Measurements from ENCODE around the gene ELOA2.
"Not testable (repeated sequence)": the region's sequence is repeated elsewhere in the genome, so short reads cannot be mapped to it uniquely, and the experiment has no call there.

The ELOA2 gene

GRCh38 chr18:47036927-47037578 is 1.6 kb upstream of the ELOA2 start:
- H3K4me3 ChIP-seq (ENCODE audit: low read length), result no peak overlapping the region
- H3K27me3 ChIP-seq (ENCODE audit: control insufficient read depth, insufficient read depth, low read length), result no peaks in the 10 kb centered on the region
- H3K9me3 ChIP-seq (replicated peaks; ENCODE audit: low read length), result no peaks in the 10 kb centered on the region
- no peak overlapping the region for H3K9ac ChIP-seq (ENCODE audit: low read depth, low read length)
- no peak overlapping the region for H3K4me2 ChIP-seq (ENCODE audit: low read length)
- no peaks in the 10 kb centered on the region for H3K4me1 ChIP-seq (ENCODE audit: control insufficient read depth, insufficient read depth, low read length)
- no peaks in the 10 kb centered on the region for H3K36me3 ChIP-seq (ENCODE audit: insufficient read depth, low read length)

- Histone ChIP-seq H3K4me2 (ENCODE audit: low read length) (no peak overlapping the region), H3K27me3 (ENCODE audit: control insufficient read depth, insufficient read depth, low read length) (no peaks in the 10 kb centered on the region), H3K4me3 (ENCODE audit: low read length) (no peak overlapping the region), H3K36me3 (ENCODE audit: insufficient read depth, low read length) (no peaks in the 10 kb centered on the region), H3K9me3 (replicated peaks; ENCODE audit: low read length) (no peaks in the 10 kb centered on the region), H3K4me1 (ENCODE audit: control insufficient read depth, insufficient read depth, low read length) (no peaks in the 10 kb centered on the region), H3K9ac (ENCODE audit: low read depth, low read length) (no peak overlapping the region)
Observed at GRCh38 chr18:47036298-47036874, 965 bp upstream of the ELOA2 start.

- H3K4me1 ChIP-seq (ENCODE audit: control insufficient read depth, insufficient read depth, low read length); H3K36me3 ChIP-seq (ENCODE audit: insufficient read depth, low read length); H3K9me3 ChIP-seq (replicated peaks; ENCODE audit: low read length): not testable (repeated sequence)
Observed at GRCh38 chr18:47034591-47034990, 830 bp downstream of the ELOA2 start.

GRCh38 chr18:47032945-47033344 is 2.5 kb downstream of the ELOA2 start:
- Histone ChIP-seq H3K9me3 (replicated peaks; ENCODE audit: low read length) (no peaks in the 10 kb centered on the region), H3K4me1 (ENCODE audit: control insufficient read depth, insufficient read depth, low read length) (no peaks in the 10 kb centered on the region), H3K27me3 (ENCODE audit: control insufficient read depth, insufficient read depth, low read length) (no peaks in the 10 kb centered on the region), H3K4me2 (ENCODE audit: low read length) (no peak overlapping the region), H3K36me3 (ENCODE audit: insufficient read depth, low read length) (no peaks in the 10 kb centered on the region), H3K9ac (ENCODE audit: low read depth, low read length) (no peak overlapping the region), H3K4me3 (ENCODE audit: low read length) (no peak overlapping the region)

More at GRCh38 chr18:47034591-47034990, 830 bp downstream of the ELOA2 start:
- not testable (repeated sequence) for H3K9ac ChIP-seq (ENCODE audit: low read depth, low read length); H3K4me3 ChIP-seq (ENCODE audit: low read length); H3K27me3 ChIP-seq (ENCODE audit: control insufficient read depth, insufficient read depth, low read length); H3K4me2 ChIP-seq (ENCODE audit: low read length)

- H3K36me3 ChIP-seq (ENCODE audit: insufficient read depth, low read length); H3K9ac ChIP-seq (ENCODE audit: low read depth, low read length); H3K4me2 ChIP-seq (ENCODE audit: low read length); H3K4me1 ChIP-seq (ENCODE audit: control insufficient read depth, insufficient read depth, low read length); H3K9me3 ChIP-seq (replicated peaks; ENCODE audit: low read length); H3K27me3 ChIP-seq (ENCODE audit: control insufficient read depth, insufficient read depth, low read length); H3K4me3 ChIP-seq (ENCODE audit: low read length): not testable (repeated sequence)
Observed at GRCh38 chr18:47030887-47031286, 4.5 kb downstream of the ELOA2 start.

- H3K27me3 ChIP-seq (ENCODE audit: control insufficient read depth, insufficient read depth, low read length); H3K4me1 ChIP-seq (ENCODE audit: control insufficient read depth, insufficient read depth, low read length); H3K9me3 ChIP-seq (replicated peaks; ENCODE audit: low read length); H3K4me2 ChIP-seq (ENCODE audit: low read length); H3K9ac ChIP-seq (ENCODE audit: low read depth, low read length); H3K4me3 ChIP-seq (ENCODE audit: low read length); H3K36me3 ChIP-seq (ENCODE audit: insufficient read depth, low read length): not testable (repeated sequence)
Observed at GRCh38 chr18:47029684-47030353, 5.6 kb downstream of the ELOA2 start.

GRCh38 chr18:47028738-47029137 is 6.7 kb downstream of the ELOA2 start:
- not testable (repeated sequence) for H3K36me3 ChIP-seq (ENCODE audit: insufficient read depth, low read length); H3K27me3 ChIP-seq (ENCODE audit: control insufficient read depth, insufficient read depth, low read length); H3K4me2 ChIP-seq (ENCODE audit: low read length); H3K4me1 ChIP-seq (ENCODE audit: control insufficient read depth, insufficient read depth, low read length); H3K4me3 ChIP-seq (ENCODE audit: low read length); H3K9me3 ChIP-seq (replicated peaks; ENCODE audit: low read length); H3K9ac ChIP-seq (ENCODE audit: low read depth, low read length)

- H3K9ac ChIP-seq (ENCODE audit: low read depth, low read length); H3K4me3 ChIP-seq (ENCODE audit: low read length); H3K36me3 ChIP-seq (ENCODE audit: insufficient read depth, low read length); H3K9me3 ChIP-seq (replicated peaks; ENCODE audit: low read length); H3K4me2 ChIP-seq (ENCODE audit: low read length); H3K27me3 ChIP-seq (ENCODE audit: control insufficient read depth, insufficient read depth, low read length); H3K4me1 ChIP-seq (ENCODE audit: control insufficient read depth, insufficient read depth, low read length): not testable (repeated sequence)
Observed at GRCh38 chr18:47025557-47026174, 9.8 kb downstream of the ELOA2 start.

- H3K4me3 ChIP-seq (ENCODE audit: low read length), result not testable (repeated sequence)
Observed at GRCh38 chr18:47023769-47024465, 11.5 kb downstream of the ELOA2 start.

GRCh38 chr18:47022821-47023220 is 12.6 kb downstream of the ELOA2 start:
- not testable (repeated sequence) for H3K36me3 ChIP-seq (ENCODE audit: insufficient read depth, low read length); H3K9ac ChIP-seq (ENCODE audit: low read depth, low read length); H3K4me2 ChIP-seq (ENCODE audit: low read length); H3K9me3 ChIP-seq (replicated peaks; ENCODE audit: low read length); H3K4me3 ChIP-seq (ENCODE audit: low read length); H3K4me1 ChIP-seq (ENCODE audit: control insufficient read depth, insufficient read depth, low read length); H3K27me3 ChIP-seq (ENCODE audit: control insufficient read depth, insufficient read depth, low read length)

More at GRCh38 chr18:47023769-47024465, 11.5 kb downstream of the ELOA2 start:
- not testable (repeated sequence) for H3K9me3 ChIP-seq (replicated peaks; ENCODE audit: low read length); H3K27me3 ChIP-seq (ENCODE audit: control insufficient read depth, insufficient read depth, low read length); H3K9ac ChIP-seq (ENCODE audit: low read depth, low read length); H3K4me2 ChIP-seq (ENCODE audit: low read length); H3K4me1 ChIP-seq (ENCODE audit: control insufficient read depth, insufficient read depth, low read length); H3K36me3 ChIP-seq (ENCODE audit: insufficient read depth, low read length)

- H3K36me3 ChIP-seq (ENCODE audit: insufficient read depth, low read length); H3K27me3 ChIP-seq (ENCODE audit: control insufficient read depth, insufficient read depth, low read length); H3K4me1 ChIP-seq (ENCODE audit: control insufficient read depth, insufficient read depth, low read length); H3K4me3 ChIP-seq (ENCODE audit: low read length); H3K4me2 ChIP-seq (ENCODE audit: low read length); H3K9me3 ChIP-seq (replicated peaks; ENCODE audit: low read length); H3K9ac ChIP-seq (ENCODE audit: low read depth, low read length): not testable (repeated sequence)
Observed at GRCh38 chr18:47020757-47021156, 14.7 kb downstream of the ELOA2 start.

Data from skeletal muscle satellite cell (primary cell).